COR-L47 (cell line): ENCODE data around the gene COL6A3.
A peak's percentile ranks its signal among the peaks of the same experiment; 100 is the strongest.

Experiments
- DNase-seq: peaks from one replicate; lab custom pipeline; 2025; lab: John Stamatoyannopoulos, UW

The COL6A3 gene

GRCh38 chr2:237440819-237441281 lies 26.9 kb upstream of the COL6A3 start:
- no peak for DNase-seq

DNA sequence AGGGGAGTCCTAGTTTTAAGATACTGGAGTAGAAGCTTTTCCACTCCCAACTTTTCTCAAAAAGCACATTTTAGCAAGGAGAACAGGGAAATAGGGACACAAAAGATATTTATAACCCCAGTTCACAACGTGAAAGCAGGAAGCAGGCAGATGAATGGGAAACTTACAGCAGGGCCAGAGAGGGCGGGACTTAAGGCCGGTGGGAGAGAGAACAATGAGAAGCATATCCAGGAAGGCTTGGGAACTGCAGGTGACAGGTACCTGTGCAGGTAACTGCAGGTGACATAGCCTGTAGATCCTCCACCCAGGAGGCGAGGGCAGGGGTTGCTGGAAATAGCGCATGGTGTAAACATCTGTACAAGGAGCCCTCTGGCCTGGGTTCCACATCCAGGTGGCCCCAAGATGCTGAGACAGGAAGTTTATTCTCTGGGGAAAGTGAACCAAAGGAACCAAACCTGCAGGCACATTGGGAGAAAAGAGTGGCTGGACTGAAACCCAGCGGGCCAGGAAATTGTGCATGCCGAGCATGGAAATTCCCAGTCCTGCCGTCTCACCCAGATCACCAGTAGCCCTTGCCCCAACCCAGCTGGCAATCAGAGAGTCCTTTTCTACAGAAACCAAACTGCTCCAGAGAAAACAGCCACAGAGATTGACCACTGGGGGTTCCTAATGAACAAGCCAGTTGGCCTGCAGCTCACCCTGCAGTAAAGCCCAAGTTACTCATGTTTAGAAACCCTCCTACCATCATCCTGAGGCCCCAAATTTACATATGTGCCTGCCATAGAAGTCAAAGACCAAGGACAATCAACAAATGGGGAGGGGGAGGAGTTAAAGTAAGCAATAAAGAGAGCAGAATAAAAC lies 24.3 kb upstream of the COL6A3 start:
- no peak for DNase-seq

DNA sequence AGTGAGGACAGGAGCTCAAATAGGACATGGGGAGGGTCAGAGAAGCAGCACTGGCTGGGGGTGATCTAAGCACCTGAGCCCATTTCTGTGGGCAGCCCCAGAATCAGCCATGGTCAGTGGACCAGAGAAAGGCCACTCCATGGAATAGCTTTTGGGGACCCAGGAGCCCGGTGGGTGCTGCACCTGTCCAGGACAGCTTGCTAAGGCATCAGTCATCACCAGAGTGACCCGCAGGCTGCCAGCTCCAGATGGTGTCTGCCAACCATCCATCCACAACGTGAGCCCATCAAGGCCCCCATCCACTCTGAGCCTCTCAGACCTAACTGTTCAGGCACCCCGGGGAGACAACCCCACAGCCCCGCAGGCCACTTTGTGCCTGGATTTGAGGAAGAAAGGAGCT lies 23.6 kb upstream of the COL6A3 start:
- no peak for DNase-seq

GRCh38 chr2:237435844-237436587 lies 22.1 kb upstream of the COL6A3 start:
- DNase-seq = no peak

- DNase-seq = no peak
Measured at GRCh38 chr2:237434866-237435311, 20.9 kb upstream of the COL6A3 start.

GRCh38 chr2:237433920-237434676 lies 20.1 kb upstream of the COL6A3 start:
- DNase-seq = no peak

DNA sequence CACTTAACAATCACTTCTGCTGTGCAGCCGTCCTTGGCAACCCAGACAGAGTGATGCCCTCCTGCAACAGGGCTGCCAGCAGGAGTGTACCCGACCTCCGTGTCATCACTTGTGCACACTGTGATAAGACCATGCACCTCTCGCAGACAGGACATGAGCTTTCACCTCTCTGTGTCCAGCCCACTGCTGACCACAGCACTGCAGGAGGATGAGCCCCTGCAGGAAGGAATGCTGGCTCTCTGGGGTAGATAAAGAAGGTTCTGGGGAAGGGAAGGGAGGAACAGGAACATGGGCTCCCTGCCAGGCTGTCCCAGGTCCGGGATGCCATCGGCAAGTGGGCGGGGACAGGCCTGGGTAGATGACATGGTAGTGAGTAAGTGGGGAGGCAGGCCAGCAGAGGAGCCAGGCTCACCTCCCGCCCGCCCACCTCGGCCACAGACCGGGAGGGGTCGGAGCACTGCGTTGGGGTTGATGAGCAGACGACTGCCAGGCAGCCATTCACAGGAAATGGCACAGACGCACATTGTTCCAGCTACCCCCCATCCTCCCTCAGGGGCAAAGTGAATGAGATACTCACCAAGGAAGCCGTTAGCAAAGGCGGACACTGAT lies 18.6 kb upstream of the COL6A3 start:
- no peak for DNase-seq

DNA sequence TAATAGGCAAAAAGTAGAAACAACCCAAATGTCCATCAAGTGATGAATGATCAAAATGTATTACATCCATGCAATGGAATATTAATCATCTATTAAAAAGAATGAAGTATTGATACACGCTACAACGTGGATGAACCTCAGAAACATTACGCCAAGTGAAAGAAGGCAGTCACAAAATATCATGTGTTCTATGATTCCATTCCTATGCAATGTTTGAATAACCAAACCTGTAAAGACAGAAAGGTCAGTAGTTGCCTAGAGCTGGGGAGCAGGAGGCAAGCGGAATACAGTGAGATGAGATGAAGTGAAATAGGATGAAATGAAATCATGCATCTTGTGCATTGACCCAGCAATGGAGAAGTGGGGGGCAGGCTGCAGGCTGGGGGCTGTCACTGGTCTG lies 17.9 kb upstream of the COL6A3 start:
- DNase-seq = no peak

DNA sequence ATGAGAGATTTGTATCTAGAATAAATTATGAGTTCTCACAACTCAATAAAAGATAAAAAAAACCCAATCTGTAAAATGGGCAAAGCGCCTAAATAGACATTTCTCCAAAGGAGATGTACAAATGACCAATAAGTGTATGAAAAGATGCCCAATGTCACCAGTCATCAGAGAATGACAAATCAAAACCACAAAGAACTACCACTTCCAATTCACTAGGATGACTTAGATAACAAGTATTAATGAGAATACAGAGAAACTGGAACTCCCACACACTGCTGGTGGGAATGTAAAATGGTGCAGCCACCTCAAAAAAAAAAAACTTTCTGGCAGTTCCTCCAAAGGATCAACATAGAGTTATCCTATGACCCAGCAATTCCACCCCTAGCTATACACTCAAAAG lies 17.4 kb upstream of the COL6A3 start:
- DNase-seq = no peak

DNA sequence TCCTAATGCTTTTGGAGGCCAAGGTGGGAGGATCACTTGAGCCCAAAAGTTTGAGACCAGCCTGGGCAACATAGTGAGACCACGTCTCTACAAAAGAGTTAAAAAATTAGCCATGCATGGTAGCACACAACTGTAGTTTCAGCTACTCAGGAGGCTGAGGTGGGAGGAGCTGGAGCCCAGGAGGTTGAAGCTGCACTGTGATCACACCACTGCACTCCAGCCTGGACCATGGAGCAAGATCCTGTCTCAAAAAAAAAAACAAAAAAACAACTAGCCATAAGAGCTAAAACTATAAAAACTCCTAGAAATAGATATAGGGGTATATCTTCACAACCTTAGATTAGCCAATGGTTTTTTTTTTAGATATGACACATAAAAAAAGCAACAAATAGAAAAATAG lies 16.9 kb upstream of the COL6A3 start:
- no peak for DNase-seq

GRCh38 chr2:237429753-237430152 lies 15.8 kb upstream of the COL6A3 start:
- no peak for DNase-seq

DNA sequence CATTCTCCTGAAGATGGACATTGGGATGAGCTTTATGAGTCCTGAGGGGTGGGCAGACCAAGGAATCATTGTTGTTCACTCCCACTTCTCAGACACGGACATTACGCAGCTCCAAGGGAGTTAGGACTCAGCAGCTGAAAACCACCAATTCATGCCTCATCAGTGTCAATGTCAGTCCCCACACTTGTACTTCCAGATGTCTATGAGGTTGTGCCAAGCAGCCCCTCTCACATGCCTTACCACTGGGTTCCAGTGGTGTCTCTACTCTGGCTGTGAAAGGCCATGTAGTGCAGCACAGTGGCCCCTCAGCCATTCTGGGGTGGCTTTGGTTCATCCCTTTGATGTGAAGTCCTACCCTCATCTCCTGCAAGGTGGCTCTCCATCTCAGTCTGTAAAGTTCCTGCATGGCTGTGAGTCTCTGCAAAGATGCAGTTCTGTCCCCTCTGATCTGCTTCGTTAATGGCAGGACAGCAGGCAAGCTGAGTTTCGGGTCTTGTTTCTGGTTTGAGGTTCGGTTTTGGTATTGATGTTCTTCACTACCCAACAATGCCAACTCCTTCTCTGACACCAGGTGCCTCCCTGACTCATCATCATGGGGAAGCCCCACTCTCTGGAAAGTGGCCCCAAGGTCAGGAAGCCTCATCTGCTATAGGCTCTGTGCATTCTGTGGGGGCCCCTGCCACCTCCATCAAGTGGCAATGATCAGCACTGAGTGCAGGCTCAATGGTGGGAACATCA lies 14.0 kb upstream of the COL6A3 start:
- DNase-seq = no peak

DNA sequence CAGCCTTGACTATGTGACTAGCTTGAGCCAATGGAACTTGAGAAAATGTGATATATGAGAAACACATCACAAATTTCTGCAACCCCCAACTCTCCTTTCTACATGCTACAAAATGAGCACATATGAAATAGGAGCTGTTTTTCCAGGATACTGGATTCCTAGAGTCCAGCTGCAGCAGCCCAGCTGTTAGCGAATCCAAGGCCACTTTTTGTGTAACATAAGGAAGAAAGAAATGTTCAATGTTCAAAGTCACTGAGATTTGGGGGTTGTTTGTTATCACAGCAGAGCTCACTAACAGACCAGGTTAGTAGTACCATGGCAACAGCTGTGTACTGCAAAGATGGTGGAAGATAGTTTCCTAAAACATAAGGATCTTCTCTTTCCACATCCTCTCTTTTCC lies 12.6 kb upstream of the COL6A3 start:
- no peak for DNase-seq

- no peak for DNase-seq
Measured at GRCh38 chr2:237425320-237425719, 11.4 kb upstream of the COL6A3 start.

DNA sequence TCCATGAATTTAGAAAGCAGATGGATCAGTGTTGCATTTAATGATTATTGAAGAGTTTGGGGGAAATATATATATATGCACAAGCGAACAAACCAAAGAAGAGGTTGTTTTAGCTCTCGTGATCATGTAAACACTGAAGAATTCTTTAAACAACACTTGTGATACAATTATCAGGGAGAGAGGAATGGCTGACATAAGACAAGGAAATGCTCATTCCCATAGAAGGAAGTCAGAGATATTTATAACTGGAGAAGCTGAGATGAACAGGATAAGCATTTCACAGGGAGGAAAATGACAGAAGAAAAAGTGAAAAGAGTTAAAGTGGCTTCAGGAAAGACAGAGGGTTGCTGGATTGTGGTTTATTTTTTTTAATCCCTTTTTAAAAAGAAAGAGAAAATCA lies 10.6 kb upstream of the COL6A3 start:
- no peak for DNase-seq

DNA sequence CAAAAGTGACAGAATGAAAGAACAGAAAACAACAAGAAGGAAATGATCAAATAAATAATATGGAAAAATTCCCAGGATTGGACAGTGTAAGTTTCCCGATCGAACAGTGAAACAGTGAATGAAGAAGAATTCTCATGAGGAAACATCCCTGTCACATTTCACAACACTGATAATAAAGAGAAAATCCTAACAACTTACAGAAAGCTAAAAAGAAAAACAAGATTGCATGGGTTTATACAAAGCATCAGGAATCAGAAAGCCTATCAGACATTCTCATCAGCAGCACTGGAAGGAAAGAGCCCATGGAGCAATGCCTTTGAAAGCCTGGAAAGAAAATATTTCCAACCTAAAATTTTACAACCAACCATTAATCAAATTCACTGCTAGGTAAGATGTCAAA lies 9.9 kb upstream of the COL6A3 start:
- no peak for DNase-seq

- DNase-seq = no peak
Measured at GRCh38 chr2:237422309-237422708, 8.3 kb upstream of the COL6A3 start.

DNA sequence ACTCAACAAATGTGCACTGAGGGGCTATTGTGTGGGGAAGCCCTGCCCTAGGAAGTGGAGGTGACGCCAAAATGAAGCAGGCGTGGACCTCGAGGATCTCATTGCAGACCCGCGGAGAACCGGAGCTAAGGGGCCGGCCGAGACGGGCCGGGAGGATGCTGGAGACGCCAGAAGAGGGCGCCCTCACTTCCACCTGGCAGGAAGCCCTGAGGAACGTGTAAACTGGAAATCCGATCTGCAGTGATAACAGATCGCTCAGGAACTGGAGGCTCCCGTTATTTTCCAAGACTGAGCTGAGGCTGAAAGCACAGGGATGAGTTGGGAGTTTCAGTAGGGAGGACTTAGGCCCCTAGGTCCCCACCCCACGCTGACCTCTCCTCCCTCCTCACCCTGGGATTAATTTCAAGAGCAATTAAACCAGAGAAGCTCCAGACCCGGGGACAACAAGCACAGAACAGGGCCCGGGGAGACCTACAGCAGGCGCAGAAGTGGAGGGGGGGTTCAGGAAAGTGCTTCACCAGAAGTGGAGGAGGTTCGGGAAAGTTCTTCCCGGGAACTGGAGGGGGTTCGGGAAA lies 7.7 kb upstream of the COL6A3 start:
- DNase-seq = peak; percentile 22

DNA sequence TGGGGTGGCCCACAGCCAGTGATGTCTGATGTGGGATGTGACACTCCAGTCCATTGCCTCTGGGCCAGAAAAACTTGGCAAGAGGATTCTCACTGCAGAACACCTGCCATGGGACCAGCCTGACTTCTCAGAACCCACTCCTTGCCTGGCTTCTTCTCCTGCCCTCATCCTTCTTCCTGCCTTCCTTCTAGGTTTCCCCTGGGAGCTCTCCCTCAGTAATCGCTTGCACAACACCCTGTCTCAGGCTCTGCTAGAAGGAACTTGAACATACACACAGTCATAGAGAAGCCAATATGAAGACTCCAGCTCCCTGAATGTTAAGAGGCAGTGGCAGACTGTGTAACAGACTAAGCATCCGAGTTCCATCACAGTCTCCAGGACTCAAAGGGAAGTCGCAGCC lies 4.3 kb upstream of the COL6A3 start:
- no peak for DNase-seq

GRCh38 chr2:237412988-237413776 lies 782 bp downstream of the COL6A3 start:
- no peak for DNase-seq
